Astrocyte of the spinal cord (primary cell): ENCODE results near the gene SORL1-AS1.

Source experiments
- DNase-seq: peaks from one replicate; pipeline ENCODE4 v3.0.0; 2011; ENCODE audit warnings: low read depth, low spot score
- H3K4me3 ChIP-seq: 2 replicates; pipeline ENCODE4 v1.5.1; 2011; ENCODE audit warnings: low read depth, mild to moderate bottlenecking, low read length, moderate library complexity
- in situ Hi-C: cut with HindIII; loops from 2 replicates; pipeline ENCODE4 v1.10.0; 2017; ENCODE audit warnings: low sequenced_read_pairs
- TF ChIP-seq, protein P1 (sequence below): IDR thresholded peaks from 2 replicates; pipeline ENCODE4 v1.5.1; 2012; ENCODE audit warnings: low read depth, mild to moderate bottlenecking, low read length, inconsistent platforms

Gene SORL1-AS1

DNA sequence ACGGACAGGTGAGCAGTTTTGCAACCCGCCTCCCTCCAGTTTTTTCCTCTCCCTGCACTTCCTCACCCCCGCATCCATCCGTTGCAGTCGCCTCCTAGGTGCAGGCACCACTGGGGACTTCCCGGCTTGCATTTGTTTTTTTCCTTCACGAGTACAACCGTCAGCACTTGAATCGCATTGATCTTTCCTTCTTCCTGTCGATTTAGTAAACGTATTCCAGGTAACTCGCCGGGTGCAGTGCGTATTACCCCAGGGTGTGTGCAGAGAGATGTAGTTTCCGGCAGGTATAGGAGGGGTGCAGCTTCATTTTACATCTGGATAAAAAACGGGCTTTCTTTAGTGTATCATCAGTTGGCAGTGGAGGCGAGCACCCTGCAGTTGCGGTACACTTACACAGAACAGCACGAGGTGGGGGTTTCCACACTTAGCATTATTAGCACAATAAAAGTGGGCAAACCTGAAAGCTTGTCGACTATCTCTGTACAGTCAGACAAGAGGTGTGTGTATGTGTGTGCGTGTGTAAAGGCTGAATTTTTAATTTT lies at the start of gene SORL1-AS1:
SORL1-AS1 (minus strand) TSS at position 359 of the 542 bp plus-strand sequence.
- TF ChIP-seq, protein P1, sequence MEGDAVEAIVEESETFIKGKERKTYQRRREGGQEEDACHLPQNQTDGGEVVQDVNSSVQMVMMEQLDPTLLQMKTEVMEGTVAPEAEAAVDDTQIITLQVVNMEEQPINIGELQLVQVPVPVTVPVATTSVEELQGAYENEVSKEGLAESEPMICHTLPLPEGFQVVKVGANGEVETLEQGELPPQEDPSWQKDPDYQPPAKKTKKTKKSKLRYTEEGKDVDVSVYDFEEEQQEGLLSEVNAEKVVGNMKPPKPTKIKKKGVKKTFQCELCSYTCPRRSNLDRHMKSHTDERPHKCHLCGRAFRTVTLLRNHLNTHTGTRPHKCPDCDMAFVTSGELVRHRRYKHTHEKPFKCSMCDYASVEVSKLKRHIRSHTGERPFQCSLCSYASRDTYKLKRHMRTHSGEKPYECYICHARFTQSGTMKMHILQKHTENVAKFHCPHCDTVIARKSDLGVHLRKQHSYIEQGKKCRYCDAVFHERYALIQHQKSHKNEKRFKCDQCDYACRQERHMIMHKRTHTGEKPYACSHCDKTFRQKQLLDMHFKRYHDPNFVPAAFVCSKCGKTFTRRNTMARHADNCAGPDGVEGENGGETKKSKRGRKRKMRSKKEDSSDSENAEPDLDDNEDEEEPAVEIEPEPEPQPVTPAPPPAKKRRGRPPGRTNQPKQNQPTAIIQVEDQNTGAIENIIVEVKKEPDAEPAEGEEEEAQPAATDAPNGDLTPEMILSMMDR: no peak
- no peak for DNase-seq
- H3K4me3 ChIP-seq: peak within 1 kb of the TSS; percentile 39
- in situ Hi-C loops: no loop called here

DNA sequence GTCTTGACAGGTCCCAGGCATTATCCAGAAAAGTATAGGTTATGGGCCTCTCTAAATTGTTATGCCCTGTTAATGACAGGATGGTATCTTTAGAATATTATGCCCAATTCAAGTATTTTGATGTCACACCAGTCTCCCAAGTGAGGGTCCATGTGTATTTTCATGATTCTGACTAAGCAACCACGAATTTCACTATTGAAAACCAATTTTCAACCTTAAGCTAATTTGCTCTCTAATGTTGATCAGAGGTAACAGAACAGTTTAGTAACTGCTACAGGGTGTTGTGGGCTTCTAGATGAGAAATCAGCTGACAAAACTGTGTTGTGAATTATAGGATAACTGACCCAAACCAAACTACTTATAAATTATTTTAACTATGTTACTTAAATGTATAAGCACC lies 48.0 kb upstream of the SORL1-AS1 start:
- in situ Hi-C loops: no loop called here
- TF ChIP-seq, protein P1: no peak
- H3K4me3 ChIP-seq: no peak overlapping the region

DNA sequence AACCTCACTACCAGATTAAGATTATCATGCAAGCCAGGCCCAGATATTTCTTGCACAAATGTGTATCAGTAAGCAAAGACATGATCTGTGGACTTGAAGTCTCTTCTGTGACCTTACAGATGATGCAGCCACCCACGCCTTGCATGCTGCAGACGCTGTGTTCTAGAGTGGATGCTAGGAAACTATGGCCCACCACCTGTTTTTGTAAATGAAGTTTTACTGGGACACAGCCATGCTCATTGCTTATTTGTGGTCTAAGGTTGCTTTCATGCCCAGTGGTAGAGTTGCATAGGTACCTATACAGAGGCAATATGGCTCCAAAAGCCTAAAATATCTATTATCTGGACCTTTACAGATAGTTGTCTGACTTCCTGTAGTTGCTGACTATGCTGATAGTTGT lies 47.5 kb upstream of the SORL1-AS1 start:
- in situ Hi-C loops: no loop called here
- no peak overlapping the region for H3K4me3 ChIP-seq
- TF ChIP-seq, protein P1: no peak
- no peak for DNase-seq

More for the DNA sequence above, 48.0 kb upstream of the SORL1-AS1 start:
- no peak for DNase-seq

DNA sequence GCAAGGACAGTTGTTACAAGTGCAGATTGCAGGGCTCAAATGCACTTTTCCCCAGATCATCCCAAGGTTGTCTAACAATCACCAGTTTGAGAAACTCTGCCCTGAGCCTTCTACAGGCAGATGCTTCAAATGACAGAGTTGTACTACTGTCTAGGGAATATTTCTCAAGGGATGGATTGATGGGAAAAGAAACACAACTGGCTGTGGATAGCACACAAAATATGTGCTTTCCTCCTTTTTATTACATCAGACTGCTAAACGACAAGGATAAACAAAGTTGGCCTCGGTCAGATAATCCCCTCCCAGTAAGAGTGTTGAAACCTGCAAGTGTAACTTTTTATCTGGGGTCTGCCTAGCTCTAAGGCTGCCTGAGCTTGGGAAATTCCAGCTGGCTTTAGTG lies 46.6 kb upstream of the SORL1-AS1 start:
- no peak overlapping the region for H3K4me3 ChIP-seq
- no peak for DNase-seq
- TF ChIP-seq, protein P1: no peak
- in situ Hi-C loops: no loop called here

DNA sequence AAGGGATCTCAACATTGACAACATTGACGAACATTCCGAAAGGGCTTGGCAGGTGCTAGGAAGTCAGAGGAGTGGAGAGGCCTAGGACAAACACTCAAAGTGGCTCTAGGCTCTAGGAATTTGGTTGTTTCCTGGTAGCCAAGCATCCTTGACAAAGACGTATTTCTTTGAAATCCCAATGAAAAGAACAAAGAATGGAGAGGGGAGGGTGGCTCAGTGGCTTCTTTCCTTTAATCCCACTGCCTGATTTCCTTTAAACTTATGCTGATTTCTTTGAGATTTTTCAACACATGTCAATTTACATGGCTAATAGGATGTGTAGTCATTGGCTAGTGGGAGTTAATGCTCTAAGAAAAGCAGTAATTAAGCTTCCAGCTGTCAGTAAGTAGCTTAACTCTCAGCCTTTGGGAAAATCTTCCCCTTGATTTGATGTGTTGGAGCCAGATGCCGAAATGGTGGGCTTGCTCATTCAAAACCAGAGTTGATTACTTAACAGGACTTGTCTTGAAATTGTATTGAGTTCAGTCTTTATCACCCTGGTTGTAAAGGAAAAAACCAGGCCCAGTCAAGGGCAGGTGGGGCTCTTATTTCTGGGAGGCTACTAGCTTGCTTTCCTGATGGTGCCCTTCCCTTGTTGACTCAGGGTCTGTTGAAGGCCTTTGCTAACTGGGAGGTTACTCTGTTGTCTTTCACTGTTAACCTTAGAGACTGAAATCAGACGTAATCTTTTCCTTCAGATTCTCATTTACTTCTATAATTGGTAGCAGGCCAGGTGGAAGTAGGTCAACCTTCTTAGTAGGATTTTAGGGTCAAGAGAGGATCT lies 44.6 kb upstream of the SORL1-AS1 start:
- TF ChIP-seq, protein P1: no peak
- in situ Hi-C loops: no loop called here
- no peak for DNase-seq
- H3K4me3 ChIP-seq: no peak overlapping the region

DNA sequence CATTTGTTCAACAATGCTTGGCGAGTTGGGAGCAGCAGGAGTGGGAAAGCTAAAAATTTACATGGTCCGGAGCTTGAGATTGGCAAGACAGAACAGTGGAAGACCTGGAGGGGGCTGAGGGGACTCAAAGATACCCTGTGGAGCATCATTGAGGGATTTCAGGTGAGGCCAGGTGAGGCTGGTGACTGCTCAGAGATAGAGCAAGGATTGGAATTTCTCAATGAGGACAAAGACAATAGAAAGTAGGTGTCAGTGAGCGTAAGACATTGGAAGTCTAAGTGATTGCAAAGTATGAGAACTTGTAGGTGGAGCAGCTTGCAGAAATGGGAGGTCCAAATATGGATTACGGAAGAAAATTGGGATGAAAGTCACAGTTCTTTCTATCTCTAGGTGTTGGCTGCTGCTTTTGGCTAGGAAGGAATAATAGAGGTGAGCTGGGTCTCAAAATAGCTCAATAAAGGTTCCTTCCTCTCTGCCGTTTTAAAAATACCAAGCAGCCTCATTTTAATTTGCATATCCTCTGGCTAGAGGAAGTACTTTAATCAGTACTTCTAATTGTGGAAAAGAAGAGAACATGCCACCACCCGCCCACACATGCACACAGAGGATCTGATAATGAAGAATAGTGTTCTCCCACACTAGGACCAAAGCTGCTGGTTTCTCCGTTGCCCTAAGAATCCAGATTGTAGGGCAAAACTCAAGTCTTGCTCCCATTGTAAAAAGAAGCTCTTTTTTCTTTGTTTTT lies 41.8 kb upstream of the SORL1-AS1 start:
- DNase-seq: no peak
- in situ Hi-C loops: no loop called here
- TF ChIP-seq, protein P1: no peak
- no peak overlapping the region for H3K4me3 ChIP-seq
